HepG2 (cell line): ENCODE data around the gene NPBWR2. TPM values are rescaled to one million over a fixed set of nuclear protein-coding genes. Genes with fewer than 3 reads are reported as not detected.
"Not testable (repeated sequence)": the region's sequence is repeated elsewhere in the genome, so short reads cannot be mapped to it uniquely, and the experiment has no call there.

ENCODE experiments used
- ATAC-seq: fragments of 200-7000 bp; cut with Tn5 transposase; 3 replicates; pipeline ENCODE4 v1.9.1; 2020; ENCODE audit warnings: mild to moderate bottlenecking, moderate library complexity
- BruUV-seq: library from RNA; stranded (reverse); fragments of 400-500 nt; replicated peaks from 2 replicates; lab custom pipeline; 2021; lab: Mats Ljungman, UMichigan
- CTCF ChIA-PET: fragments of 300-600 bp; formaldehyde crosslinking; extraction: SDS; loops from one replicate; lab custom pipeline; 2021; ENCODE audit warnings: low total read pairs, inconsistent platforms, low intra/inter-chr PET ratio; lab: Yijun Ruan, JAX
- POLR2A ChIA-PET: fragments of 350-600 bp; sonication (Branson Sonifier 250); formaldehyde crosslinking; loops from one replicate; lab custom pipeline; 2020; ENCODE audit warnings: antibody characterized with exemption, inconsistent platforms; lab: Yijun Ruan, JAX
- DNase-seq: peaks from one replicate; pipeline ENCODE4 v3.0.0-alpha.2; 2015; ENCODE audit warnings: low spot score
- FAIRE-seq: peaks from 3 replicates; lab custom pipeline; 2011; peaks lifted over from hg19 to GRCh38; lab: Jason Lieb, UNC
- H2AFZ ChIP-seq: one replicate; pipeline ENCODE4 v1.6.1; 2011; ENCODE audit warnings: low read length, inconsistent platforms
- H3K27ac ChIP-seq: fragments of 300-600 bp; 3 replicates; pipeline ENCODE4 v1.8.0; 2011; ENCODE audit warnings: mixed run types, mild to moderate bottlenecking, mixed read lengths, low read length, inconsistent platforms; ENCODE audit not compliant: insufficient read depth; ENCODE audit errors: extremely low read length
- H3K27me3 ChIP-seq, 2 experiments: fragments of 200-600 bp in 1 of 2; 2 replicates in 1 of 2; 3 replicates in 1 of 2; pipeline versions ENCODE4 v1.6.0 to v1.8.0; 2011; ENCODE audit warnings: low read length in 2 of 2, mild to moderate bottlenecking in 2 of 2, moderate library complexity in 2 of 2, inconsistent platforms in 1 of 2; ENCODE audit not compliant: insufficient read depth in 2 of 2, control insufficient read depth in 1 of 2
- H3K36me3 ChIP-seq, 2 experiments: fragments of 200-600 bp in 1 of 2; replicated peaks in 1 of 2; 2 replicates in 1 of 2; 3 replicates in 1 of 2; pipeline versions ENCODE4 v1.5.1 to v1.8.0; 2011; ENCODE audit warnings: low read length in 2 of 2, inconsistent platforms in 1 of 2; ENCODE audit not compliant: insufficient read depth in 2 of 2, control insufficient read depth in 1 of 2
- H3K4me1 ChIP-seq: 2 replicates; pipeline ENCODE4 v1.5.1; 2012; ENCODE audit warnings: low read length, inconsistent platforms; ENCODE audit not compliant: insufficient read depth
- H3K4me2 ChIP-seq: 2 replicates; pipeline ENCODE4 v1.6.0; 2011; ENCODE audit warnings: low read depth, low read length, inconsistent platforms
- H3K4me3 ChIP-seq, 3 experiments: fragments of 200-600 bp in 1 of 3; sonication (generic), shearing (Covaris generic) in 1 of 3; replicated peaks in 1 of 3; 2 replicates each; pipeline ENCODE4 v1.5.1; 2011 to 2016; ENCODE audit warnings: low read length in 3 of 3, inconsistent platforms in 2 of 3, low read depth in 2 of 3, mild to moderate bottlenecking in 2 of 3, control low read depth in 1 of 3, mixed read lengths in 1 of 3; ENCODE audit not compliant: insufficient read depth in 1 of 3
- H3K79me2 ChIP-seq: one replicate; pipeline ENCODE4 v1.6.1; 2011; ENCODE audit warnings: low read length, inconsistent platforms; ENCODE audit not compliant: insufficient read depth
- H3K9ac ChIP-seq: 2 replicates; pipeline ENCODE4 v1.6.0; 2011; ENCODE audit warnings: mild to moderate bottlenecking, low read depth, low read length, inconsistent platforms; ENCODE audit not compliant: insufficient read depth
- H3K9me3 ChIP-seq: 2 replicates; pipeline ENCODE4 v1.5.1; 2012; ENCODE audit warnings: mild to moderate bottlenecking, low read length
- H4K20me1 ChIP-seq: 2 replicates; pipeline ENCODE4 v1.6.0; 2011; ENCODE audit warnings: inconsistent platforms, mild to moderate bottlenecking, low read length, moderate library complexity; ENCODE audit not compliant: insufficient read depth
- WGBS: methylation state at CpG from one replicate; pipeline ENCODE4 v1.1.6; 2017; ENCODE audit warnings: low lambda C conversion rate; 5-methylcytosine and 5-hydroxymethylcytosine counted together
- in situ Hi-C: cut with HindIII; loops from 2 replicates; pipeline ENCODE4 v1.10.0; 2017; ENCODE audit warnings: low pct_unique_long_range_greater_than_20kb; ENCODE audit not compliant: extremely low pct_ligation_motif_present
- intact Hi-C: fragments of 100-400 bp; cut with micrococcal nuclease; formaldehyde crosslinking; loops from one replicate; pipeline ENCODE4 v1.10.0; 2022; ENCODE audit not compliant: unreplicated experiment
- polyA plus RNA-seq, 8 experiments: library from polyadenylated mRNA; depleted of rRNA in 3 of 8; stranded (reverse) in 7 of 8; unstranded in 1 of 8; fragments of >200 nt; fragmentation: Illumina TruSeq in 4 of 8; extraction: Trizol in 4 of 8; gene quantifications; 2 replicates each; pipeline versions ENCODE4 v1.2.1 to v1.2.3, GENCODE V29; 2011 to 2016; ENCODE audit warnings: low read depth in 4 of 8, missing spikeins in 1 of 8, mixed read lengths in 1 of 8; ENCODE audit not compliant: insufficient read depth in 1 of 8
- total RNA-seq, 5 experiments: library from RNA; depleted of rRNA; stranded (reverse); fragments of >200 nt; fragmentation: Illumina TruSeq; extraction: Trizol; gene quantifications; 2 replicates each; pipeline ENCODE4 v1.2.3, GENCODE V29; 2016; ENCODE audit warnings: low read depth in 1 of 5
- TF ChIP-seq, protein P1 (sequence below): sonication (generic); formaldehyde crosslinking; IDR thresholded peaks from 2 replicates; pipeline ENCODE4 v1.9.0; 2021; ENCODE audit warnings: mild to moderate bottlenecking, missing genetic modification reagents

Gene NPBWR2
- total and polyA plus RNA-seq, 2 of the 13 experiments (the other 11 are each of a cell fraction or from before 2014, with no cell fraction given): not detected

DNA sequence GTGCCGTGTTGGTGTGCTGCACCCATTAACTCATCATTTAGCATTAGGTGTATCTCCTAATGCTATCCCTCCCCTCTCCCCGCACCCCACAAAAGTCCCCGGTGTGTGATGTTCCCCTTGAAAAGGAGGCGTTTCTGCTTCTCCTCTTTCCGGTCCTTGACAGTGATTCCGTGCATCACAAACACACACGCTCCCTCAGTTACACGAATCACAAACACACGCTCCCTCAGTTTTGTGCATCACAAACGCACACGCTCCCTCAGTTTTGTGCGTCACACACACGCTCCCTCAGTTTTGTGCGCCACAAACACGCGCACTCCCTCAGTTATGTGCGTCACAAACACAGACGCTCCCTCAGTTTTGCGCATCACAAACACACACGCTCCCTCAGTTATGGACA lies 27.4 kb upstream of the NPBWR2 start:
- H3K79me2 ChIP-seq, H3K9me3 ChIP-seq, H2AFZ ChIP-seq, CTCF ChIA-PET, H3K4me2 ChIP-seq, H3K36me3 ChIP-seq, H3K9ac ChIP-seq, H3K4me3 ChIP-seq, POLR2A ChIA-PET, intact Hi-C loops, H3K27ac ChIP-seq, BruUV-seq, in situ Hi-C loops, H4K20me1 ChIP-seq, DNase-seq, FAIRE-seq, ATAC-seq: not testable (repeated sequence)
- 69% methylated on average over 20 of the region's 20 CpGs for WGBS
- Histone ChIP-seq H3K4me1 (peaks cover 12% of the 10 kb centered on the region), H3K27me3 (peaks cover 9 to 28% of the 10 kb centered on the region in 2 experiments; a peak in 4 of 5 replicates)
- TF ChIP-seq, protein P1, sequence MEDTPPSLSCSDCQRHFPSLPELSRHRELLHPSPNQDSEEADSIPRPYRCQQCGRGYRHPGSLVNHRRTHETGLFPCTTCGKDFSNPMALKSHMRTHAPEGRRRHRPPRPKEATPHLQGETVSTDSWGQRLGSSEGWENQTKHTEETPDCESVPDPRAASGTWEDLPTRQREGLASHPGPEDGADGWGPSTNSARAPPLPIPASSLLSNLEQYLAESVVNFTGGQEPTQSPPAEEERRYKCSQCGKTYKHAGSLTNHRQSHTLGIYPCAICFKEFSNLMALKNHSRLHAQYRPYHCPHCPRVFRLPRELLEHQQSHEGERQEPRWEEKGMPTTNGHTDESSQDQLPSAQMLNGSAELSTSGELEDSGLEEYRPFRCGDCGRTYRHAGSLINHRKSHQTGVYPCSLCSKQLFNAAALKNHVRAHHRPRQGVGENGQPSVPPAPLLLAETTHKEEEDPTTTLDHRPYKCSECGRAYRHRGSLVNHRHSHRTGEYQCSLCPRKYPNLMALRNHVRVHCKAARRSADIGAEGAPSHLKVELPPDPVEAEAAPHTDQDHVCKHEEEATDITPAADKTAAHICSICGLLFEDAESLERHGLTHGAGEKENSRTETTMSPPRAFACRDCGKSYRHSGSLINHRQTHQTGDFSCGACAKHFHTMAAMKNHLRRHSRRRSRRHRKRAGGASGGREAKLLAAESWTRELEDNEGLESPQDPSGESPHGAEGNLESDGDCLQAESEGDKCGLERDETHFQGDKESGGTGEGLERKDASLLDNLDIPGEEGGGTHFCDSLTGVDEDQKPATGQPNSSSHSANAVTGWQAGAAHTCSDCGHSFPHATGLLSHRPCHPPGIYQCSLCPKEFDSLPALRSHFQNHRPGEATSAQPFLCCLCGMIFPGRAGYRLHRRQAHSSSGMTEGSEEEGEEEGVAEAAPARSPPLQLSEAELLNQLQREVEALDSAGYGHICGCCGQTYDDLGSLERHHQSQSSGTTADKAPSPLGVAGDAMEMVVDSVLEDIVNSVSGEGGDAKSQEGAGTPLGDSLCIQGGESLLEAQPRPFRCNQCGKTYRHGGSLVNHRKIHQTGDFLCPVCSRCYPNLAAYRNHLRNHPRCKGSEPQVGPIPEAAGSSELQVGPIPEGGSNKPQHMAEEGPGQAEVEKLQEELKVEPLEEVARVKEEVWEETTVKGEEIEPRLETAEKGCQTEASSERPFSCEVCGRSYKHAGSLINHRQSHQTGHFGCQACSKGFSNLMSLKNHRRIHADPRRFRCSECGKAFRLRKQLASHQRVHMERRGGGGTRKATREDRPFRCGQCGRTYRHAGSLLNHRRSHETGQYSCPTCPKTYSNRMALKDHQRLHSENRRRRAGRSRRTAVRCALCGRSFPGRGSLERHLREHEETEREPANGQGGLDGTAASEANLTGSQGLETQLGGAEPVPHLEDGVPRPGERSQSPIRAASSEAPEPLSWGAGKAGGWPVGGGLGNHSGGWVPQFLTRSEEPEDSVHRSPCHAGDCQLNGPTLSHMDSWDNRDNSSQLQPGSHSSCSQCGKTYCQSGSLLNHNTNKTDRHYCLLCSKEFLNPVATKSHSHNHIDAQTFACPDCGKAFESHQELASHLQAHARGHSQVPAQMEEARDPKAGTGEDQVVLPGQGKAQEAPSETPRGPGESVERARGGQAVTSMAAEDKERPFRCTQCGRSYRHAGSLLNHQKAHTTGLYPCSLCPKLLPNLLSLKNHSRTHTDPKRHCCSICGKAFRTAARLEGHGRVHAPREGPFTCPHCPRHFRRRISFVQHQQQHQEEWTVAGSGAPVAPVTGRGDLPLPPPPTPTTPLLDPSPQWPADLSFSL (CRISPR knock-in tag): 0 out of 2 replicates have a peak, but pooled peaks have one; percentile 28
